Right lobe of liver (tissue), 4 donors: ENCODE measurements around the gene HSPB9.

Source experiments
- CTCF ChIP-seq, 4 donors: fragments of 200-600 bp in 3 of 4; fragments of 450-650 bp in 1 of 4; IDR thresholded peaks; one replicate each; pipeline versions ENCODE4 v1.5.1 to v1.8.0; 2016 to 2022; ENCODE audit warnings: antibody characterized with exemption in 4 of 4, mild to moderate bottlenecking in 2 of 4
- POLR2A ChIP-seq: fragments of 450-650 bp; IDR thresholded peaks from one replicate; pipeline ENCODE4 v1.6.1; 2017; ENCODE audit warnings: antibody characterized with exemption, mild to moderate bottlenecking
- donor health status: DM: no; HTN: no; CAD: no.
- donor health status: DM: no; HTN: no; CAD: no.
- donor health status: DM: no; HTN: yes; CAD: no.

DNA sequence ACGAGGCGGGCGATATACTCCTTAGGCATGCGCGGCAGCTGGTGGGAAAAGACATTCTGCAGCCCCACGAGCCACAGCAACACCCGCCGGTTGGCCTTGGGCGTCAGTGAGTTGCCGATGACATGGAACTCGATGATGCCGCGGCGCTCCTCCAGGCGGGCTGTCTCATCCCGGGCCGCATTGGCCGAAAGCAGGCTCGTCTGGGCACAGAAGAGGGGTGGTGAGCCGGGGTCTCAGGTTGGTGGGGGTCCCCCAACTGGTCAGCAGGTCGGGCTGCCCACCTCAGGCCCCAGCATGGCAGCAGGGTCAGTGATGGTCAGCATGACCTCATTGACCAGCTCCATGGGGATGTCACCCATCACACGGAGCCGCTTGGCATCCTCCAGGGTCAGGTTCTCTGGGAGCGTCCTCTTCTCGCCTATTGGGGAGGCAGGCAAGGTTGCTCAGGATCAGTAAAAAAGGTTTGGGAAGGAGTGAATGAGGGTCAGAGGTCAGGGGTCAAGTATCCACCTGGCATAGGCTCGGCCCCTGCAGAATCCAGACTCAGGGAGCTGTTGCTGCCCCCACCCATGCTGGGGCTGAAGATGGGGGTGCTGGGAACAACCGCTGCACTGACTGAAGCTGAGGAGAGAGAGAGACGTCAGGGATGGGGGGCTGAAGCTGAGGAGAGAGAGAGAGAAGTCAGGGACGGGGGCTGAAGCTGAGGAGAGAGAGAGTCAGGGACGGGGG, 5.0 kb upstream of the HSPB9 start:
- TF ChIP-seq CTCF (IDR thresholded peaks at IDR 0.05) (no peak), POLR2A (no peak)
